WTC11 (cell line): ENCODE results near the gene DISP3. TPM values are rescaled to one million over a fixed set of nuclear protein-coding genes. Genes with fewer than 3 reads are reported as not detected.

ENCODE experiments used
- ATAC-seq: fragments of 200-7000 bp; cut with Tn5 transposase; 2 replicates; pipeline ENCODE4 v1.10.0; 2021; ENCODE audit warnings: mild to moderate bottlenecking, moderate library complexity
- CTCF ChIA-PET: fragments of 300-600 bp; sonication (Branson Sonifier 250); formaldehyde crosslinking; loops from one replicate; lab custom pipeline; 2021; ENCODE audit warnings: antibody characterized with exemption; lab: Charles Lee
- POLR2A ChIA-PET: fragments of 350-600 bp; sonication (Branson Sonifier 250); formaldehyde crosslinking; loops from one replicate; lab custom pipeline; 2021; ENCODE audit warnings: antibody characterized with exemption; lab: Charles Lee
- DNase-seq: peaks from one replicate; pipeline ENCODE4 v3.0.0; 2021; ENCODE audit warnings: low spot score
- H3K27ac Mint-ChIP-seq: 2 replicates; pipeline ENCODE4 v1.8.0; 2021; ENCODE audit warnings: mixed read lengths
- H3K27me3 Mint-ChIP-seq: 2 replicates; pipeline ENCODE4 v1.8.0; 2021; ENCODE audit warnings: low read depth, mild to moderate bottlenecking, moderate library complexity, mixed read lengths
- H3K36me3 Mint-ChIP-seq: 2 replicates; pipeline ENCODE4 v1.8.0; 2021; ENCODE audit warnings: mixed read lengths
- H3K4me1 Mint-ChIP-seq: 2 replicates; pipeline ENCODE4 v1.8.0; 2022; ENCODE audit warnings: mixed read lengths
- H3K4me3 Mint-ChIP-seq: 2 replicates; pipeline ENCODE4 v1.8.0; 2021; ENCODE audit warnings: mild to moderate bottlenecking, moderate library complexity, mixed read lengths
- H3K9me3 Mint-ChIP-seq: 2 replicates; pipeline ENCODE4 v1.8.0; 2021; ENCODE audit warnings: mixed read lengths
- ARID4B ChIP-seq: sonication (generic); formaldehyde crosslinking; IDR thresholded peaks from 2 replicates; pipeline ENCODE4 v1.8.0; 2023; ENCODE audit warnings: missing genetic modification reagents, mild to moderate bottlenecking, borderline replicate concordance
- CDX4 ChIP-seq: fragments of 250-450 bp; sonication (Bioruptor Pico); IDR thresholded peaks from 2 replicates; pipeline ENCODE4 v1.9.0; 2021; ENCODE audit warnings: moderate library complexity, mild to moderate bottlenecking, inconsistent platforms, borderline replicate concordance
- CREB1 ChIP-seq: sonication (generic); formaldehyde crosslinking; IDR thresholded peaks from 2 replicates; pipeline ENCODE4 v1.8.0; 2023; ENCODE audit warnings: mild to moderate bottlenecking, missing genetic modification reagents
- EMX1 ChIP-seq: fragments of 250-450 bp; sonication (Bioruptor Pico); IDR thresholded peaks from 2 replicates; pipeline ENCODE4 v1.8.0; 2021; ENCODE audit warnings: mild to moderate bottlenecking
- ETV6 ChIP-seq: sonication (generic); formaldehyde crosslinking; IDR thresholded peaks from 2 replicates; pipeline ENCODE4 v1.8.1; 2022; ENCODE audit warnings: mild to moderate bottlenecking, missing genetic modification reagents
- FOXK1 ChIP-seq: sonication (generic); formaldehyde crosslinking; IDR thresholded peaks from 2 replicates; pipeline ENCODE4 v1.8.0; 2022; ENCODE audit warnings: mild to moderate bottlenecking, moderate library complexity, missing genetic modification reagents
- FOXP4 ChIP-seq: sonication (generic); formaldehyde crosslinking; IDR thresholded peaks from 2 replicates; pipeline ENCODE4 v1.8.0; 2022; ENCODE audit warnings: mild to moderate bottlenecking, missing genetic modification reagents
- GABPB1 ChIP-seq: sonication (generic); formaldehyde crosslinking; IDR thresholded peaks from 2 replicates; pipeline ENCODE4 v1.8.1; 2023; ENCODE audit warnings: mild to moderate bottlenecking, missing genetic modification reagents
- GTF2I ChIP-seq: fragments of 250-450 bp; sonication (Bioruptor Pico); conservative IDR thresholded peaks from 2 replicates; pipeline ENCODE4 v1.4.0; 2021; ENCODE audit warnings: mild to moderate bottlenecking
- HMGA2 ChIP-seq: fragments of 250-450 bp; sonication (Bioruptor Pico); IDR thresholded peaks from 2 replicates; pipeline ENCODE4 v1.4.0; 2021; ENCODE audit warnings: mild to moderate bottlenecking, moderate library complexity
- JUN ChIP-seq: sonication (generic); formaldehyde crosslinking; IDR thresholded peaks from 2 replicates; pipeline ENCODE4 v1.8.0; 2023; ENCODE audit warnings: mild to moderate bottlenecking, missing genetic modification reagents
- KAT7 ChIP-seq: sonication (generic); formaldehyde crosslinking; IDR thresholded peaks from 2 replicates; pipeline ENCODE4 v1.8.1; 2023; ENCODE audit warnings: missing genetic modification reagents, mild to moderate bottlenecking, borderline replicate concordance
- NR1H2 ChIP-seq: sonication (generic); formaldehyde crosslinking; IDR thresholded peaks from 2 replicates; pipeline ENCODE4 v1.9.0; 2021; ENCODE audit warnings: mild to moderate bottlenecking, moderate library complexity, missing genetic modification reagents
- NR2C2 ChIP-seq: sonication (generic); formaldehyde crosslinking; IDR thresholded peaks from 2 replicates; pipeline ENCODE4 v1.8.0; 2022; ENCODE audit warnings: mild to moderate bottlenecking, missing genetic modification reagents
- NR3C1 ChIP-seq: sonication (generic); formaldehyde crosslinking; conservative IDR thresholded peaks from 2 replicates; pipeline ENCODE4 v1.8.1; 2023; ENCODE audit warnings: low read depth, mild to moderate bottlenecking, missing genetic modification reagents
- SMAD3 ChIP-seq: sonication (generic); formaldehyde crosslinking; IDR thresholded peaks from 2 replicates; pipeline ENCODE4 v1.8.0; 2022; ENCODE audit warnings: missing genetic modification reagents, mild to moderate bottlenecking, borderline replicate concordance
- TP53 ChIP-seq: sonication (generic); formaldehyde crosslinking; IDR thresholded peaks from 2 replicates; pipeline ENCODE4 v1.8.1; 2023; ENCODE audit warnings: mild to moderate bottlenecking, missing genetic modification reagents
- USF1 ChIP-seq: sonication (generic); formaldehyde crosslinking; IDR thresholded peaks from 2 replicates; pipeline ENCODE4 v1.8.0; 2022; ENCODE audit warnings: mild to moderate bottlenecking, missing genetic modification reagents
- ZNF121 ChIP-seq: sonication (generic); formaldehyde crosslinking; IDR thresholded peaks from 2 replicates; pipeline ENCODE4 v1.8.0; 2023; ENCODE audit warnings: missing genetic modification reagents
- ZNF281 ChIP-seq: sonication (generic); formaldehyde crosslinking; IDR thresholded peaks from 2 replicates; pipeline ENCODE4 v1.8.0; 2023; ENCODE audit warnings: mild to moderate bottlenecking, missing genetic modification reagents
- total RNA-seq: library from RNA; stranded (reverse); gene quantifications from 3 replicates; pipeline ENCODE4 v1.2.3, GENCODE V29; 2021

The DISP3 gene
- total RNA-seq, 1 experiment from 2014 or later: 6.0 TPM

- no peak for TF ChIP-seq FOXP4 (CRISPR knock-in tag)
- TF ChIP-seq ZNF281 (CRISPR knock-in tag): no peak
- TF ChIP-seq USF1 (CRISPR knock-in tag): no peak
- TF ChIP-seq, all 79 proteins: peak for 0
Observed at GRCh38 chr1:11429935-11430334, 49.0 kb upstream of the DISP3 start (continued).

GRCh38 chr1:11431941-11432507 lies 46.9 kb upstream of the DISP3 start:
- peaks cover 5% of the 10 kb centered on the region; the same call in 1 of the 2 replicates for H3K4me1 Mint-ChIP-seq
- H3K27me3 Mint-ChIP-seq: no peaks in the 10 kb centered on the region
- DNase-seq (no peak), ATAC-seq (no peak)
- ChIA-PET POLR2A (no interaction called here), CTCF (interaction anchor here (0.7 to 1.0 kb wide), 3 partner anchors 14 to 221 kb away, joined by 3 read pairs; no protein-coding TSS in a partner anchor)
- no peak for TF ChIP-seq JUN
- no peak for TF ChIP-seq SMAD3 (CRISPR knock-in tag)
- no peak for TF ChIP-seq HMGA2 (CRISPR knock-in tag)
- no peak for TF ChIP-seq FOXK1 (CRISPR knock-in tag)
- TF ChIP-seq TP53 (CRISPR knock-in tag): no peak
- no peak for TF ChIP-seq GTF2I (CRISPR knock-in tag)
- no peak for TF ChIP-seq NR3C1
- no peak for TF ChIP-seq KAT7 (CRISPR knock-in tag)
- no peak for TF ChIP-seq ETV6 (CRISPR knock-in tag)
- no peaks in the 10 kb centered on the region for H3K9me3 Mint-ChIP-seq
- no peaks in the 10 kb centered on the region for H3K36me3 Mint-ChIP-seq
- H3K27ac Mint-ChIP-seq: no peak overlapping the region
- H3K4me3 Mint-ChIP-seq: no peak overlapping the region

- TF ChIP-seq USF1 (CRISPR knock-in tag) (no peak), CREB1 (CRISPR knock-in tag) (no peak), NR2C2 (no peak), EMX1 (CRISPR knock-in tag) (no peak)
- TF ChIP-seq, all 79 proteins: peak for 0
- DNase-seq (no peak), ATAC-seq (no peak)
- H3K4me1 Mint-ChIP-seq: peaks cover 5% of the 10 kb centered on the region; the same call in 1 of the 2 replicates
- ChIA-PET POLR2A (no interaction called here), CTCF (no interaction called here)
- H3K4me3 Mint-ChIP-seq: no peak overlapping the region
- no peaks in the 10 kb centered on the region for H3K9me3 Mint-ChIP-seq
- no peak overlapping the region for H3K27ac Mint-ChIP-seq
- no peaks in the 10 kb centered on the region for H3K36me3 Mint-ChIP-seq
- H3K27me3 Mint-ChIP-seq: no peaks in the 10 kb centered on the region
Observed at GRCh38 chr1:11432526-11432925, 46.4 kb upstream of the DISP3 start.

GRCh38 chr1:11434501-11434900 lies 44.5 kb upstream of the DISP3 start:
- CTCF ChIA-PET: interaction anchor here (1.9 kb wide), 1 partner anchor 82 kb away, joined by 5 read pairs; no protein-coding TSS in a partner anchor
- no peaks in the 10 kb centered on the region for H3K27me3 Mint-ChIP-seq
- no peak for ATAC-seq
- no peak overlapping the region for H3K27ac Mint-ChIP-seq
- H3K4me3 Mint-ChIP-seq: no peak overlapping the region
- POLR2A ChIA-PET: no interaction called here
- no peak for DNase-seq
- no peaks in the 10 kb centered on the region for H3K36me3 Mint-ChIP-seq
- H3K4me1 Mint-ChIP-seq: 0 out of 2 replicates have a peak, but pooled peaks cover 3% of the 10 kb centered on the region
- H3K9me3 Mint-ChIP-seq: no peaks in the 10 kb centered on the region
- no peak for TF ChIP-seq NR1H2 (CRISPR knock-in tag)
- no peak for TF ChIP-seq ARID4B (CRISPR knock-in tag)
- no peak for TF ChIP-seq CDX4 (CRISPR knock-in tag)
- no peak for TF ChIP-seq SMAD3 (CRISPR knock-in tag)
- TF ChIP-seq ZNF121 (CRISPR knock-in tag): no peak
- TF ChIP-seq GABPB1 (CRISPR knock-in tag): no peak
